ENCODE results near the gene CYTH1. TPM values are rescaled to one million over a fixed set of nuclear protein-coding genes. Genes with fewer than 3 reads are reported as not detected.
A peak's percentile ranks its signal among the peaks of the same experiment; 100 is the strongest.

Gene CYTH1
- total RNA-seq, 2 experiments from 2014 or later = 521 to 525 TPM

DNA sequence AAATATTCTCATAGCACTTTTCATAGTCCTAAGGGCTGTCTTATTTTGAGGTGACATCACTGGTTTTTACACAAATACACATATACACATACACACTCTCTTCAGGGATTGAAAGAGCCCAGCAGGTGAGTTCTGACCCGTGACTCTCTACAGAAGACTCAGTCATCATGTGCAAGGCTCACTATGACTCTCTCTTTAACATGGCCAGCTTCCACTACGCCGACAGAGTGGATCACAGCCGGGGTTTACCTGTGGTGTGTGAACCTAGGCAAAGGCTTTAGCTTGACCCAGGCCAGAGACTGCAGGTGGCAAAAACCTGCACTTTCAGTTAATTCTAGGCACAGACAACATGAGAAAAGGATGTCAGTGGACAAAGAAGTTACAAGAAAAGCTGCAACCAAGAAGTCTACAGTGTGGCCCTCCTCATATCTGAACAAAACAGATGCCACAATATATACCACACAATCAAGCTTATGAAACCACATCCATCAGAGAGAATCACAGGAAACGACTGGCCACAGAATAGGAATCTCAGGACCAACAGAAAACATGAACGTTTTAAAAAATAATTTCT, 56.5 kb downstream of the CYTH1 start:
- H3K36me3 Mint-ChIP-seq (ENCODE audit: low read depth) = peaks cover 63% of the 10 kb centered on the region
- H3K4me3 Mint-ChIP-seq = peak overlapping the region; percentile 76
- peak; percentile 61 for ATAC-seq (ENCODE audit: poor library complexity)
- no peaks in the 10 kb centered on the region for H3K27me3 Mint-ChIP-seq
- Histone ChIP-seq H3K27me3 (ENCODE audit: control insufficient read depth in 1 of 2, insufficient read depth in 2 of 2, low read length in 2 of 2) (no peaks in the 10 kb centered on the region), H3K4me1 (ENCODE audit: insufficient read depth, low read length) (peaks cover 93% of the 10 kb centered on the region), H3K9me3 (ENCODE audit: control insufficient read depth in 1 of 2, insufficient read depth in 1 of 2, low read length in 2 of 2) (no peaks in the 10 kb centered on the region), H3K4me3 (ENCODE audit: low read length) (peak overlapping the region; percentile 24), H3K36me3 (ENCODE audit: insufficient read depth, low read length) (peaks cover 47% of the 10 kb centered on the region), H3K27ac (ENCODE audit: low read depth in 1 of 2, low read length in 2 of 2) (peak overlapping the region in 1 of 2 donors; percentile 48)
- DNase-seq = peak in 4 of 14 experiments; percentile 30 to 62 (median 56)
- POLR2A ChIA-PET = interaction anchor here (0.6 to 2.5 kb wide), 16 partner anchors 10 to 595 kb away, joined by 3 to 38 read pairs (median 4); no protein-coding TSS in a partner anchor
- intact Hi-C loops (cut with DNase I, micrococcal nuclease) = loop anchor here in 1 of 2 experiments (2.0 kb wide), 1 partner anchor 13 kb away; no protein-coding TSS in a partner anchor
- TF ChIP-seq, protein P1, sequence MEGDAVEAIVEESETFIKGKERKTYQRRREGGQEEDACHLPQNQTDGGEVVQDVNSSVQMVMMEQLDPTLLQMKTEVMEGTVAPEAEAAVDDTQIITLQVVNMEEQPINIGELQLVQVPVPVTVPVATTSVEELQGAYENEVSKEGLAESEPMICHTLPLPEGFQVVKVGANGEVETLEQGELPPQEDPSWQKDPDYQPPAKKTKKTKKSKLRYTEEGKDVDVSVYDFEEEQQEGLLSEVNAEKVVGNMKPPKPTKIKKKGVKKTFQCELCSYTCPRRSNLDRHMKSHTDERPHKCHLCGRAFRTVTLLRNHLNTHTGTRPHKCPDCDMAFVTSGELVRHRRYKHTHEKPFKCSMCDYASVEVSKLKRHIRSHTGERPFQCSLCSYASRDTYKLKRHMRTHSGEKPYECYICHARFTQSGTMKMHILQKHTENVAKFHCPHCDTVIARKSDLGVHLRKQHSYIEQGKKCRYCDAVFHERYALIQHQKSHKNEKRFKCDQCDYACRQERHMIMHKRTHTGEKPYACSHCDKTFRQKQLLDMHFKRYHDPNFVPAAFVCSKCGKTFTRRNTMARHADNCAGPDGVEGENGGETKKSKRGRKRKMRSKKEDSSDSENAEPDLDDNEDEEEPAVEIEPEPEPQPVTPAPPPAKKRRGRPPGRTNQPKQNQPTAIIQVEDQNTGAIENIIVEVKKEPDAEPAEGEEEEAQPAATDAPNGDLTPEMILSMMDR (IDR thresholded peaks at IDR 0.05) = no peak
- CTCF ChIA-PET = interaction anchor here (0.7 to 1.4 kb wide), 9 partner anchors 10 to 230 kb away, joined by 3 to 6 read pairs (median 3); no protein-coding TSS in a partner anchor
- H3K27ac Mint-ChIP-seq = peak overlapping the region; percentile 79
- peaks cover 92% of the 10 kb centered on the region for H3K4me1 Mint-ChIP-seq (ENCODE audit: low read depth)
- H3K9me3 Mint-ChIP-seq = no peaks in the 10 kb centered on the region

DNA sequence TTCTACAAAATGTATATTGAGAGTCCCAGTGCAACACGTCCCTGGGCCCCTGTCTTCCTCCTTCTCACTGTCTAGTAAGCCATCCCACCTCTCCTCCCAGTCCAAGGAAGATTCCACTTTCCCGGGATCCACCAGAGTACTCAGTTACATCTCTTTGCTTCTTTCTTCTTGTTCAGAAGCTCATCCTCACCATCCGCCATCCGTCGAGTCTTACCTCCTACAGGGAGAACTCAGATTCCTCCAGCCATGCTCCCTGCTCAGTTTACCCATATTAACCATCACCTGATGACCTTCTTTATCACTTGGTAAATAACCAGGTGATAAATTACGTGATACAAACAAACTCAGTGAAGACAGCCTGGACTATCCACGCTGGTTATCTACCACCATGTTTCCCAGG, 57.1 kb downstream of the CYTH1 start:
- TF ChIP-seq, protein P1 (IDR thresholded peaks at IDR 0.05) = no peak
- ATAC-seq (ENCODE audit: poor library complexity) (no peak), DNase-seq (no peak)
- Histone ChIP-seq H3K4me1 (ENCODE audit: insufficient read depth, low read length) (peaks cover 95% of the 10 kb centered on the region), H3K4me3 (ENCODE audit: low read length) (no peak overlapping the region), H3K27me3 (ENCODE audit: control insufficient read depth in 1 of 2, insufficient read depth in 2 of 2, low read length in 2 of 2) (no peaks in the 10 kb centered on the region), H3K36me3 (ENCODE audit: insufficient read depth, low read length) (peaks cover 47% of the 10 kb centered on the region), H3K27ac (ENCODE audit: low read depth in 1 of 2, low read length in 2 of 2) (peak overlapping the region in 1 of 2 donors; percentile 48), H3K9me3 (ENCODE audit: control insufficient read depth in 1 of 2, insufficient read depth in 1 of 2, low read length in 2 of 2) (no peaks in the 10 kb centered on the region)
- H3K4me1 Mint-ChIP-seq (ENCODE audit: low read depth) = peaks cover 95% of the 10 kb centered on the region
- peak overlapping the region; percentile 76 for H3K4me3 Mint-ChIP-seq
- peaks cover 62% of the 10 kb centered on the region for H3K36me3 Mint-ChIP-seq (ENCODE audit: low read depth)
- peak overlapping the region; percentile 79 for H3K27ac Mint-ChIP-seq
- intact Hi-C loops (cut with DNase I, micrococcal nuclease) = loop anchor here in 1 of 2 experiments (2.0 kb wide), 1 partner anchor 14 kb away; no protein-coding TSS in a partner anchor
- POLR2A ChIA-PET = interaction anchor here (1.0 to 2.5 kb wide), 9 partner anchors 9 to 65 kb away, joined by 3 to 38 read pairs (median 8); no protein-coding TSS in a partner anchor
- no peaks in the 10 kb centered on the region for H3K27me3 Mint-ChIP-seq
- H3K9me3 Mint-ChIP-seq = no peaks in the 10 kb centered on the region
- CTCF ChIA-PET = interaction anchor here (1.1 to 1.4 kb wide), 4 partner anchors 9 to 92 kb away, joined by 3 to 6 read pairs (median 4); no protein-coding TSS in a partner anchor

DNA sequence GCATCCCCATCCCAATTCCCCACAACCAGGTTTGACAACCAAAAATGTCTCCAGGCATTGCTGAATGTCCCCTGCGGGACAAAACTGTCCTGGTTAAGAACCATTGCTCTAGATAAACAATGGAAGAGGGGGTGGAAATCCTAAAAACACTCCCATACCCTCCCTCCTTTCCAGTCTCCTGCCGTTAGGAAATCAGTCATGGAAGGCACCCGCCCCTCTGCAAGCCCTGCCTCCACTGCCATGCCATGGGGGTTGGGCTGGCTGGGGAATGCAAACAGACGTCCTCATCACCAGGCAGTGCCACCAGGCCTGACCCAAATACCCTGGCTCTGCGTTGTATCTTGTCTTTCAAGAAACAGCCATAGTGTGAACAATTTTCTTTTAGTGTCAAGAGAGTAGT, 57.5 kb downstream of the CYTH1 start:
- Histone ChIP-seq H3K36me3 (ENCODE audit: insufficient read depth, low read length) (peaks cover 47% of the 10 kb centered on the region), H3K27ac (ENCODE audit: low read depth in 1 of 2, low read length in 2 of 2) (peak overlapping the region; percentile 4 to 48), H3K27me3 (ENCODE audit: control insufficient read depth in 1 of 2, insufficient read depth in 2 of 2, low read length in 2 of 2) (no peaks in the 10 kb centered on the region), H3K4me3 (ENCODE audit: low read length) (no peak overlapping the region), H3K9me3 (ENCODE audit: control insufficient read depth in 1 of 2, insufficient read depth in 1 of 2, low read length in 2 of 2) (no peaks in the 10 kb centered on the region), H3K4me1 (ENCODE audit: insufficient read depth, low read length) (peaks cover 96% of the 10 kb centered on the region)
- ATAC-seq (ENCODE audit: poor library complexity) (no peak), DNase-seq (no peak)
- intact Hi-C loops (cut with DNase I, micrococcal nuclease) = loop anchor here in 1 of 2 experiments (2.0 kb wide), 1 partner anchor 14 kb away; no protein-coding TSS in a partner anchor
- ChIA-PET CTCF (interaction anchor here (1.2 kb wide), 1 partner anchor 93 kb away, joined by 4 read pairs; no protein-coding TSS in a partner anchor), POLR2A (interaction anchor here (1.5 to 2.4 kb wide), 3 partner anchors 9 to 16 kb away, joined by 4 to 38 read pairs (median 14); no protein-coding TSS in a partner anchor)
- Mint-ChIP-seq H3K9me3 (no peaks in the 10 kb centered on the region), H3K4me3 (peak overlapping the region; percentile 76), H3K27me3 (no peaks in the 10 kb centered on the region), H3K4me1 (ENCODE audit: low read depth) (peaks cover 95% of the 10 kb centered on the region), H3K27ac (peak overlapping the region; percentile 79), H3K36me3 (ENCODE audit: low read depth) (peaks cover 58% of the 10 kb centered on the region)
- TF ChIP-seq, protein P1 (IDR thresholded peaks at IDR 0.05) = no peak

All from CD4-positive, alpha-beta T cell (primary cell).